HUES64 (cell line): ENCODE results near the gene SLC9A5.

Experiments used
- H3K27ac ChIP-seq: 2 replicates; pipeline ENCODE4 v1.7.0; 2013; ENCODE audit warnings: low read depth, low read length, inconsistent platforms
- H3K27me3 ChIP-seq: 2 replicates; pipeline ENCODE4 v1.6.1; 2013; ENCODE audit warnings: mild to moderate bottlenecking, low read length; ENCODE audit not compliant: insufficient read depth
- H3K36me3 ChIP-seq: 2 replicates; pipeline ENCODE4 v1.6.1; 2013; ENCODE audit warnings: mild to moderate bottlenecking, low read length; ENCODE audit not compliant: insufficient read depth
- H3K4me1 ChIP-seq: 2 replicates; pipeline ENCODE4 v1.6.1; 2013; ENCODE audit warnings: mild to moderate bottlenecking, low read length, moderate library complexity; ENCODE audit not compliant: insufficient read depth
- H3K4me3 ChIP-seq: 2 replicates; pipeline ENCODE4 v1.5.1; 2013; ENCODE audit warnings: mild to moderate bottlenecking, low read length, moderate library complexity
- H3K9ac ChIP-seq: 2 replicates; pipeline ENCODE4 v1.6.1; 2013; ENCODE audit warnings: mild to moderate bottlenecking, low read depth, low read length
- H3K9me3 ChIP-seq: 2 replicates; pipeline ENCODE4 v1.6.1; 2013; ENCODE audit warnings: low read depth, low read length; ENCODE audit not compliant: insufficient read depth
- WGBS: fragments of 150-250, 120-280 bp; methylation state at CpG from one replicate; pipeline ENCODE4 v1.1.7; 2013; ENCODE audit warnings: missing lambda C conversion rate; 5-methylcytosine and 5-hydroxymethylcytosine counted together

The SLC9A5 gene

DNA sequence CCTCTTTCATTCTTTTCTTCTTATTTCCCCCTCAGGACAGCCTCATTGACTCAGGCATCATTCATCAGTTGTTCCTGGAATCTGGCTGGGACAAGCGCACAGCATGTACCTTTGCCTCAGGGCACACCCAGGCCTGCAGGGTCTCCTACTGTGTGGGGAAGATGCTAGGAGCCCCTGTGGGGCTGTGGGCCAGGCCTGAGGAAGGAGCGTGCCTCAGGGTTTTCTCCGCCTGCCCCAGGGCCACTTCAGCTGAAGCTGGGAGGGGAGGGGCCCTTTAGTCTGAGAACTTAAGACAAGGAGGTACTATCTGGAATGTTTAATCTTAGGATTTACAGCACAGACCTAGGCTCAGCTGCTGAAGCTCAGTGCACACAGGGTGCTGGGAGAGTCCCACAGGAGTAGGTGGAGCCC is 41.9 kb upstream of the SLC9A5 start:
- Histone ChIP-seq H3K4me3 (no peak overlapping the region), H3K9me3 (no peaks in the 10 kb centered on the region), H3K4me1 (peaks cover 8% of the 10 kb centered on the region; the same call in 1 of the 2 replicates), H3K27ac (no peak overlapping the region), H3K36me3 (peaks cover 18% of the 10 kb centered on the region), H3K9ac (no peak overlapping the region), H3K27me3 (no peaks in the 10 kb centered on the region)
- 80% methylated on average over 3 of the region's 3 CpGs for WGBS

DNA sequence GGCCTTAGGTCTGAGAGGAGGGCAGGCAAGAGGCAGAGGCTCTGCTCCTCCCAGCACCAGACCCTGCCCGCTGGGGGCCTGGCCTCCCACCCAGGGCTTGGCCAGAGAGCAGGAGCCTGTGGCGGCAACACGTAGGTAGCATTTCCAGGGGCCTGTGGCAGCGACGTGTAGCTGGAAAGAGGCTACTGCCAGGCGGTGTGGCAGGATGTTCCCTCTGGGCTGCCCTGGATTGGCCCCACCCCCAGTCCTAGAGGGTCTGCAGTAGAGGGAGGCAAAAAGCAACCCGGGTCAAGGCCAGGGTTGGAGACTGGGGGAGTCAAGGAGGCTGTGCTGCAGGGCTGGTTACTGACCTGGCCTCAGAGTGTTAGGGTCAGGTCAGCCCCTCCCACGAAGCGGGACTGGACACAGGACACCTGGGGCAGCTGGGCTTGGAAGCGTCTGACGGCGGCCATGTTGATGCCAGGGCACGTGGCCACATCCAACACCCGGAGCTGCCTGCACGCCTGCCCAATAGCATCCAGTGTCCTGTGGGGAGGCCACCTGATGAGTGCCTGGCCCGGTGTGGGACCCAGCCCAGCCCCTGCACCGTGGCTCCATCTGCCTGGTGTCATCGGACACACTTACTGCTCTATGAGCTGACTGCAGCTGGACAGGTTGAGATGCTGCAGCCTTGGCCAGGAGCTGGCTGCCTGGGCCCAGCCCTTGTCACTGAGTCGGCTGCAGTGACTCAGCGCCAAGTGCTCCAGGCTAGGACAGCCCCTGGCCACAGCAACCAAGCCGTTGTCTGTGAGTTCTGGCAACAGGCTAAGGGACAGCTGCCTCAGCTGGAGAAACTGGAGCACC is 41.3 kb upstream of the SLC9A5 start:
- Histone ChIP-seq H3K4me3 (no peak overlapping the region), H3K27me3 (no peaks in the 10 kb centered on the region), H3K27ac (no peak overlapping the region), H3K9ac (no peak overlapping the region), H3K4me1 (peaks cover 8% of the 10 kb centered on the region; the same call in 1 of the 2 replicates), H3K9me3 (no peaks in the 10 kb centered on the region), H3K36me3 (peaks cover 12% of the 10 kb centered on the region)
- WGBS: 76% methylated on average over 21 of the region's 21 CpGs

DNA sequence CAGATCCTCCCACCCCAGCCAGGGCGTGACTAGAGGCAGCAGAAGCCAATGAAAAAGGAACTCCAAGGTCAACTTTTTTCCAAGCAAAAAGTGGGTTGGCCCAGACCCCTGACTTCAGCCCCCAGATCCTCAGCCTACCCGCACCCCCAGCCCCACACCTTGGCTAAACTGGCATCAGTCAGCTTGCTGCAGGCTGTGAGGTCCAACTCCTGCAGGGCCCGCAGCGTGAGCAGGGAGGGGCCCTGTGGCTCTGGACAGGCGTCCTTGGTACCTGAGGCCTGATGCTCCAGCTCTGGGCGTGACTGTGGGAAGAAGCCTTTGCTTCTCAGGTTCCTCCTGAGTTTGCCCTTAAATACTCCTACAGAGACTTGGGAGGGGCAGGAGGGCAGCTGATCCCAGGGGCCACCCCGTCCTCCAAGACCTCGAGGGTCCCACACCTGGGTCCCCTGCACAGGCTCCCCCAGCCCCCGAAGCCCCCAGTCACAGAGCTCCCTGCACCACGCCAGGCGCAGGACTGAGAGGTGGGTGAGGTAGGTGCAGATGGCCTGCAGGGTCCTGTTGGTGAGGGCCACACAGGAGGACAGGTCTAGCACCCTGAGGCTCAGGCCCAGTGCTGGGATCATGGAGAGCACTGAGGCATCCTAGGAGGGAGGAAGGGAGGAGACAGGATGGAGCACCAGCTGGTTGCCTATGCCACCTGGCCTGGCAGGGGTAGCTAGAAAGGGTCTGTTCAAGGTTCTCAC is 40.5 kb upstream of the SLC9A5 start:
- no peak overlapping the region for H3K4me3 ChIP-seq
- no peaks in the 10 kb centered on the region; the same call in 1 of the 2 replicates for H3K27me3 ChIP-seq
- no peaks in the 10 kb centered on the region for H3K9me3 ChIP-seq
- peaks cover 6% of the 10 kb centered on the region for H3K36me3 ChIP-seq
- no peak overlapping the region for H3K27ac ChIP-seq
- H3K9ac ChIP-seq: no peak overlapping the region
- WGBS: 95% methylated on average over 11 of the region's 11 CpGs
- peaks cover 8% of the 10 kb centered on the region; the same call in 1 of the 2 replicates for H3K4me1 ChIP-seq

DNA sequence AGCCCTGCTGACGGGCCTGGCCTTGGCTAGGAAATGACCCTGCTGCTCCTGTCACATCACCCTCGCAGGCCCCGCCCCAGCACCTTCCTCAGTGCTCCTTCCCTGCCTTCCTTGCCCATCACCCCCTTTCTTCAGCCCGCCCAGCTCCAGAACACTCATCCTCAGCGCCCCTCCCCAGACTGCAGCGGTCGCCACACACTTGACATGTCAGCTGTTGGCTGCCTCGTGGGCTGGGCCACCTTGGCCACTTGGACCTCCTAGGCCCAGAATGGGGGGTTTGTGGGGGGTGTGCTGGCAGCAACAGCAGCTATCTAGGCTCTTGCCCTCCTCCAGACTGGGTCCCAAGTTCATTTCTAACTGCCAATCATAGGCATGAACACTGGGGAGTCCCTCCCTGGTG is 39.2 kb upstream of the SLC9A5 start:
- Histone ChIP-seq H3K27ac (no peak overlapping the region), H3K27me3 (no peaks in the 10 kb centered on the region; the same call in 1 of the 2 replicates), H3K9me3 (no peaks in the 10 kb centered on the region), H3K4me1 (peaks cover 8% of the 10 kb centered on the region; the same call in 1 of the 2 replicates), H3K9ac (no peak overlapping the region), H3K36me3 (no peaks in the 10 kb centered on the region), H3K4me3 (no peak overlapping the region)
- 82% methylated on average over 8 of the region's 8 CpGs for WGBS

DNA sequence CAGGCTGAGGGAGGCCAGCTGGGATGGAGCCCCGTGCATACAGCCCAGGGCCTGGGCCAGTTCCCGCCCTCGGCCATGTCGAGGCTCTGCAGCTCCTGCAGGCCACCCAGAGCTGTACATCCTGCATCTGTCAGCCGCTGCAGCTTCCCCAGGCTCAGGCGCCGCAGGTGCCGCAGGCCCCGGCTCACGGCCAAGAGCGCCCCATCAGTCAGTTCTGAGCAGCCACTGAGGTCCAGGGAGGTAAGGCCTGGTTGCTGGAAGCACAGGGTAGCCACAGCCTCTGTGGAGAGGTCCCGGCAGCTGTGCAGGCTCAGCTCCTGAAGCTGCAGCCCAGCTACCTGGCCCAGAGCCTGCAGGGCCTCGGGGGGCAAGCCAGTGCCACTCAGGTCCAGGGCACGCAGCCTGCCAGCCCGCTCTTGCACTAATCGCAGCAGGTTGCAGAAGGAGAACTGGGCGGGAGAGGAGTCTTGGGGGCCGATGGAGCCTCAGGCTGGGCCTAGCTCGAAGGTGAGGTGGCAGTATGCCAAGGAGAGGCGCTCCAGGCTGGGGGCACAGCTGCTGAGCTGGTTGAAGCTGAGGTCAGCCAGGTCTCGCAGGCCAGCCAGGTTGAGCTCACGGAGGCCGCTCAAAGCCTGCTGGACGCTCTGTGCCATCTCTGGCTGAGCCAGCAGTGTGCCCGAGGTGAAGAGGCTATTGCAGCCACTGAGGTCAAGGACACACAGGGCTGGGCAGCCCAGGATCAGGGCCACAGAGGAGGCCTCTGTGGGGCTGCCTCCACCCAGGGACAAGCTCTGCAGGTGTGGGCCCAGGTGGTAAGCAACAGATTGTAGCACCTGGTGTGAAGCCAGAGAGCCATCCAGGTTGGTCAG is 38.5 kb upstream of the SLC9A5 start:
- no peak overlapping the region; the same call in 1 of the 2 replicates for H3K9ac ChIP-seq

DNA sequence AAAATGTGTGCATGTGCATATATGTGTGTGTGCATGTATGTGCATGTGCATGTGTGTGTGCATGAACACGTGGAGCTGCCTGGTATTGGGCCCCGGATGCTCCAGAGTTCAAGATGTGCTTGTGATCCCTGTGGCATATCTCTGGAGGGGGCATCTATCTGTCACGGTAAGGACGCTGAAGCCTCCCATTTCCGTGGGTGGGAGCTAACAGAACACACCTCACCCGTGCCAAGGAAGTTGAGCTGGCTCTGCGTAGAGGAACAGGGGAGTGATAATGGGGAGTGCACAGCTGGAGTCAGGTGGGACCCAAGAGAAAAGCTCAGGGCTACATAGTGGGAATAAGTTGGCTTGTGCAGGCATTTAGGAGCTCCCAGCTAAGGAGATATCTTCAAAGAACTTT is 37.1 kb upstream of the SLC9A5 start:
- H3K9me3 ChIP-seq: no peaks in the 10 kb centered on the region
- no peaks in the 10 kb centered on the region for H3K36me3 ChIP-seq
- H3K27ac ChIP-seq: no peak overlapping the region
- H3K9ac ChIP-seq: no peak overlapping the region
- peaks cover 3% of the 10 kb centered on the region; the same call in 1 of the 2 replicates for H3K27me3 ChIP-seq
- H3K4me3 ChIP-seq: no peak overlapping the region
- WGBS: 86% methylated on average over 7 of the region's 7 CpGs
- H3K4me1 ChIP-seq: peaks cover 8% of the 10 kb centered on the region; the same call in 1 of the 2 replicates

More for the DNA sequence above, 38.5 kb upstream of the SLC9A5 start:
- 88% methylated on average over 25 of the region's 25 CpGs for WGBS
- Histone ChIP-seq H3K36me3 (no peaks in the 10 kb centered on the region), H3K27ac (no peak overlapping the region), H3K9me3 (no peaks in the 10 kb centered on the region), H3K4me1 (peaks cover 8% of the 10 kb centered on the region; the same call in 1 of the 2 replicates), H3K4me3 (no peak overlapping the region), H3K27me3 (no peaks in the 10 kb centered on the region; the same call in 1 of the 2 replicates)

DNA sequence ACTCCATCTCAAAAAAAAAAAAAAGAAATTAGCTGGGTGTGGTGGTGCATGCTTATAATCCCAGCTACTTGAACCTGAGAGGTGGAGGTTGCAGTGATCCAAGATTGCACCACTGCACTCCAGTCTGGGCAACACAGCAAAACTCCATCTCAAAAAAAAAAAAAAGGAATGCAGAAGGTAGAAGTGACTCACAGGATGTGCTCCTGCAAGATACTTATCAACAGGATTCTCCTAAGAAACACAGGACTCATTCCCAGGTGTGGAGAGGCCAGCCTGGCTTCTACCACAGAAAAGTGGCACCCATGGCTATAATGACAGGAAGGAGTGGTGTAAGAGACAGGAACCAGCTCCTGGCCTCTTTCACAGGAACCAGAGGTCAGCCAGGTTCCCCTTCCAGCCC is 36.0 kb upstream of the SLC9A5 start:
- peaks cover 3% of the 10 kb centered on the region; the same call in 1 of the 2 replicates for H3K27me3 ChIP-seq
- H3K27ac ChIP-seq: no peak overlapping the region
- H3K9me3 ChIP-seq: no peaks in the 10 kb centered on the region
- H3K4me1 ChIP-seq: no peaks in the 10 kb centered on the region
- no peak overlapping the region for H3K4me3 ChIP-seq
- no peak overlapping the region for H3K9ac ChIP-seq
- no peaks in the 10 kb centered on the region for H3K36me3 ChIP-seq

DNA sequence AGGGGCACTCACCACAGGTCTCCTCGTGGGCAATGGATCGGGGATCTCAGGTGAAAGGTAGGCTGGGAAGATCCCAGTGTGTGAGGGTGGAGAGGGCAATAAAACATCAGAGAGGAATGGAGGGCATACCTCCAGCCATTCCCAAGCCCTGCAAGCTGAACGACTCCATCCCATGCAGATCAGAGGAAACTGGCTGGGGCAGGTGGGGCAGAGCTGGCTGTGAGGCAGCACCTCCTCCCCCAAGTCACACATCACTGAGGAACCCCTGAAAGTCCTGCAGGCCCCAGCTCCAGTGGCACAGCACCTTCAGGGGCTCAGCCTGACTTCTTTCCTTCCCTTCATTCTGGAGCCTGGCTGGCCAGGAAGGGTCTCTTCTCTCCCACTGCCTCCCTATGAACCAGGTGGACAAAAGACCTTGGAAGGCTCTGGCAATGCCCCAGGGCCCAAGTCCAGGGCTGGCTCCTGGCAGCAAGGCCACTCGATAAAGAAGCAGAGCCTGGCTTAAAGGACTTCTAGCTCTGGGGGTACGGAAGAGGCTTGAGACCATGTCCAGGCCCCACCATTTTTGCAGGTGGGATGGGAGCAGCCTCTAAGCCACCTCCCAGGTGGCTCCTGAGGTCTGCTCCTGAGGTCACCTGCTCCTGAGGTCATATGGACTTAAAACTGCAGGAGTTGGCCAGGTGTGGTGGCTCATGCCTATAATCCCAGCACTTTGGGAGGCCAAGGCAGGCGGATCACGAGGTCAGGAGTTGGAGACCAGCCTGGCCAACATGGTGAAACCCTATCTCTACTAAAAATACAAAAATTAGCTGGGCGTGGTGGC is 35.4 kb upstream of the SLC9A5 start:
- H3K27ac ChIP-seq: no peak overlapping the region
- H3K9ac ChIP-seq: no peak overlapping the region
- no peak overlapping the region for H3K4me3 ChIP-seq
- 87% methylated on average over 8 of the region's 8 CpGs for WGBS
- H3K9me3 ChIP-seq: no peaks in the 10 kb centered on the region
- no peaks in the 10 kb centered on the region for H3K36me3 ChIP-seq
- no peaks in the 10 kb centered on the region for H3K4me1 ChIP-seq
- H3K27me3 ChIP-seq: peaks cover 3% of the 10 kb centered on the region; the same call in 1 of the 2 replicates

DNA sequence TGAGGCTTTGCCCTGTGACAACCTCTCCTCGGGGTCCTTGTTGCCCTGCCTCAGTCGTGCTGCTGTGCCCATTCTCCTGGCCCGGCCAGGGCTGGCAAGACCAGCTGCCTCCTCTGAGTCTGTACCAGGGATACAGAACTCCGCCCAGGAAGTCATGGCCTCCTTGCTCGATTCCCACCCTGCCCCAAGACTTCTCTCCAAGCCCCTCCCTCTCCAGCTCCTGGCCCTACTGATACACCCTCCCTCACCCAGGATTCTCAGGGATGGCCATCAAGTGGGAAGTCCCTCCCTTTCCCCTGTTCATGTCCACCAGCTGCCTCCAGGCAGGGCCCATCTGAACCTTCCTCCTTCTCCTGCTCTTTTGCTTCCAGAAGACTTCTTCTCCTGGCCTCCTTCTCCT is 33.1 kb upstream of the SLC9A5 start:
- no peaks in the 10 kb centered on the region for H3K4me1 ChIP-seq

More for the DNA sequence above, 33.1 kb upstream of the SLC9A5 start:
- Histone ChIP-seq H3K9ac (no peak overlapping the region), H3K27me3 (peaks cover 3% of the 10 kb centered on the region; the same call in 1 of the 2 replicates), H3K4me3 (no peak overlapping the region), H3K36me3 (no peaks in the 10 kb centered on the region), H3K9me3 (no peaks in the 10 kb centered on the region), H3K27ac (no peak overlapping the region)
- 74% methylated on average over 5 of the region's 5 CpGs for WGBS
